HEK293 (cell line): ENCODE measurements around the gene ZNF22.

Experiments
- CTCF ChIA-PET: fragments of 350-600 bp; formaldehyde crosslinking; extraction: SDS; loops from one replicate; lab custom pipeline; 2021; ENCODE audit warnings: antibody characterized with exemption; lab: Yijun Ruan, JAX
- POLR2A ChIA-PET: fragments of 300-600 bp; formaldehyde crosslinking; extraction: SDS; loops from one replicate; lab custom pipeline; 2020; ENCODE audit warnings: antibody characterized with exemption, inconsistent platforms; lab: Yijun Ruan, JAX
- H3K27ac ChIP-seq: fragments of 200-500 bp; sonication (Bioruptor generic); 2 replicates; pipeline ENCODE4 v1.5.1; 2014; ENCODE audit warnings: low read depth, low read length, control low read depth, inconsistent platforms; ENCODE audit errors: extremely low read depth
- H3K36me3 ChIP-seq, 2 experiments: fragments of 200-500 bp in 1 of 2; sonication (Bioruptor generic) in 1 of 2; 1 replicate in 1 of 2; 2 replicates in 1 of 2; pipeline ENCODE4 v1.5.1; 2014 to 2017; ENCODE audit warnings: inconsistent platforms in 2 of 2, low read length in 2 of 2; ENCODE audit not compliant: control insufficient read depth in 2 of 2, insufficient read depth in 1 of 2
- H3K4me1 ChIP-seq: fragments of 200-500 bp; sonication (Bioruptor generic); 2 replicates; pipeline ENCODE4 v1.5.1; 2014; ENCODE audit warnings: mild to moderate bottlenecking, low read length, inconsistent platforms; ENCODE audit not compliant: control insufficient read depth, insufficient read depth
- H3K4me3 ChIP-seq: 2 replicates; pipeline ENCODE4 v1.5.1; 2011; ENCODE audit warnings: low read depth, mild to moderate bottlenecking, control low read depth, low read length, moderate library complexity
- H3K9me3 ChIP-seq: fragments of 200-500 bp; sonication (Bioruptor generic); 2 replicates; pipeline ENCODE4 v1.5.1; 2014; ENCODE audit warnings: low read depth, low read length, inconsistent platforms; ENCODE audit not compliant: control insufficient read depth, insufficient read depth
- GLI2 ChIP-seq: fragments of 450-650 bp; formaldehyde crosslinking; IDR thresholded peaks from 2 replicates; pipeline ENCODE4; 2017; ENCODE audit warnings: missing biosample characterization, missing genetic modification characterization, low read depth, borderline replicate concordance
- MZF1 ChIP-seq: fragments of 450-650 bp; formaldehyde crosslinking; IDR thresholded peaks from 2 replicates; pipeline ENCODE4 v1.5.1; 2017; ENCODE audit warnings: missing biosample characterization, missing genetic modification characterization, borderline replicate concordance
- ZBTB17 ChIP-seq: fragments of 450-650 bp; formaldehyde crosslinking; IDR thresholded peaks from 2 replicates; pipeline ENCODE4 v1.5.1; 2016; ENCODE audit warnings: missing biosample characterization, missing genetic modification characterization
- ZBTB7A ChIP-seq: fragments of 450-650 bp; formaldehyde crosslinking; IDR thresholded peaks from 2 replicates; pipeline ENCODE4 v1.5.1; 2016; ENCODE audit warnings: low read depth, missing biosample characterization, missing genetic modification characterization
- ZNF16 ChIP-seq: fragments of 450-650 bp; formaldehyde crosslinking; IDR thresholded peaks from 2 replicates; pipeline ENCODE4 v1.5.1; 2016; ENCODE audit warnings: low read depth, missing biosample characterization, missing genetic modification characterization
- ZNF202 ChIP-seq: fragments of 450-650 bp; formaldehyde crosslinking; IDR thresholded peaks from 2 replicates; pipeline ENCODE4 v1.5.1; 2016; ENCODE audit warnings: missing biosample characterization, missing genetic modification characterization, borderline replicate concordance
- ZNF23 ChIP-seq: fragments of 450-650 bp; formaldehyde crosslinking; IDR thresholded peaks from 2 replicates; pipeline ENCODE4 v1.5.1; 2016; ENCODE audit warnings: missing biosample characterization, missing genetic modification characterization, borderline replicate concordance
- ZNF529 ChIP-seq: fragments of 450-650 bp; formaldehyde crosslinking; IDR thresholded peaks from 2 replicates; pipeline ENCODE4 v1.5.1; 2017; ENCODE audit warnings: missing genetic modification characterization, missing biosample characterization; ENCODE audit not compliant: insufficient replicate concordance
- ZNF560 ChIP-seq: fragments of 450-650 bp; formaldehyde crosslinking; IDR thresholded peaks from 2 replicates; pipeline ENCODE4 v1.5.1; 2017; ENCODE audit warnings: missing biosample characterization, missing genetic modification characterization, borderline replicate concordance
- ZNF561 ChIP-seq: fragments of 450-650 bp; IDR thresholded peaks from 2 replicates; pipeline ENCODE4 v1.5.1; 2018; ENCODE audit warnings: missing biosample characterization, missing genetic modification characterization, borderline replicate concordance
- ZNF623 ChIP-seq: fragments of 450-650 bp; formaldehyde crosslinking; IDR thresholded peaks from 2 replicates; pipeline ENCODE4 v1.5.1; 2016; ENCODE audit warnings: missing biosample characterization, missing genetic modification characterization
- ZNF629 ChIP-seq: fragments of 450-650 bp; formaldehyde crosslinking; IDR thresholded peaks from 2 replicates; pipeline ENCODE4 v1.5.1; 2017; ENCODE audit warnings: missing biosample characterization, missing genetic modification characterization
- ZNF670 ChIP-seq: fragments of 450-650 bp; formaldehyde crosslinking; IDR thresholded peaks from 2 replicates; pipeline ENCODE4 v1.5.1; 2016; ENCODE audit warnings: missing biosample characterization, missing genetic modification characterization, low read depth
- ZNF768 ChIP-seq: fragments of 450-650 bp; formaldehyde crosslinking; IDR thresholded peaks from 2 replicates; pipeline ENCODE4 v1.5.1; 2018; ENCODE audit warnings: missing biosample characterization, mild to moderate bottlenecking, missing genetic modification characterization
- ZXDB ChIP-seq: fragments of 450-650 bp; formaldehyde crosslinking; IDR thresholded peaks from 2 replicates; pipeline ENCODE4 v1.5.1; 2016; ENCODE audit warnings: missing biosample characterization, missing genetic modification characterization
- TF ChIP-seq, protein P1 (sequence below): fragments of 450-650 bp; IDR thresholded peaks from 2 replicates; pipeline ENCODE4 v1.5.1; 2018; ENCODE audit warnings: missing biosample characterization, mild to moderate bottlenecking, missing genetic modification characterization
- TF ChIP-seq, protein P2 (sequence below): fragments of 450-650 bp; formaldehyde crosslinking; IDR thresholded peaks from 2 replicates; pipeline ENCODE4 v1.5.1; 2016; ENCODE audit warnings: missing biosample characterization, missing genetic modification characterization
- TF ChIP-seq, protein P3 (sequence below): fragments of 450-650 bp; formaldehyde crosslinking; IDR thresholded peaks from 2 replicates; pipeline ENCODE4 v1.5.1; 2017; ENCODE audit warnings: missing biosample characterization, missing genetic modification characterization
- TF ChIP-seq, protein P4 (sequence below): fragments of 450-650 bp; formaldehyde crosslinking; IDR thresholded peaks from 2 replicates; pipeline ENCODE4 v1.5.1; 2016; ENCODE audit warnings: missing biosample characterization, missing genetic modification characterization
- TF ChIP-seq, protein P5 (sequence below): fragments of 450-650 bp; formaldehyde crosslinking; IDR thresholded peaks from 2 replicates; pipeline ENCODE4 v1.5.1; 2016; ENCODE audit warnings: missing biosample characterization, missing genetic modification characterization, borderline replicate concordance

The ZNF22 gene

DNA sequence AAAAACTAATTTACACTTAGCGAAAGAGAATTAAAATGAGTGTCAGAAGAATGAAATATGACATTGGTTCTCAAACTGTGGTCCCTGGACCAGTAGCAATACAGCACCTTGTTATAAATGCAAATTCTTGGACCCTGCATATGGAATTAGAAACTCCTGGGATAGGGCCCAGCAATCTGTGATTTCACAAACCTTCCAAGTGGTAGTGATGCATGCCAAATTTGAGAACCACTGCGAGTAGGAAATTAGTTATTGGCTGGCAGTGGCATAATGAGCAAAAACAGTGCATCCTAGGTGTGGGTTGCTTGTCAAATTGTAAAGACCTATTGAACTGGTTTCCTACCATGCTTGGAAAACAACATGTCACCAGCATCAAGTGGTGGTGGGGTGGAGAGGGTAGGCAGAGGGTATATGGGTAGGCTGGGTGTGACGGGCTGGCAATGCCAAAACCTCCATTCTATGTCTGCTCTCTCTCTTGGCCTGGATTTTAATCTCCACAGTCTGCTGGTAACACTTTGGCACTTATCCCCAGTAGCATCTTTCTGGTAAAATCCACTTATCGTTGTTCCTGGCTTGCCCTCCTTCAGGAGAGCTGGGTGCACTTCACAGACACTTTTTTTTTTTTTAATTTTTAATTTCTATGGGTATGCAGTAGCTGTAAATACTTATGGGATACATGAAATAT lies 50.0 kb downstream of the ZNF22 start (continued):
- TF ChIP-seq, protein P1, sequence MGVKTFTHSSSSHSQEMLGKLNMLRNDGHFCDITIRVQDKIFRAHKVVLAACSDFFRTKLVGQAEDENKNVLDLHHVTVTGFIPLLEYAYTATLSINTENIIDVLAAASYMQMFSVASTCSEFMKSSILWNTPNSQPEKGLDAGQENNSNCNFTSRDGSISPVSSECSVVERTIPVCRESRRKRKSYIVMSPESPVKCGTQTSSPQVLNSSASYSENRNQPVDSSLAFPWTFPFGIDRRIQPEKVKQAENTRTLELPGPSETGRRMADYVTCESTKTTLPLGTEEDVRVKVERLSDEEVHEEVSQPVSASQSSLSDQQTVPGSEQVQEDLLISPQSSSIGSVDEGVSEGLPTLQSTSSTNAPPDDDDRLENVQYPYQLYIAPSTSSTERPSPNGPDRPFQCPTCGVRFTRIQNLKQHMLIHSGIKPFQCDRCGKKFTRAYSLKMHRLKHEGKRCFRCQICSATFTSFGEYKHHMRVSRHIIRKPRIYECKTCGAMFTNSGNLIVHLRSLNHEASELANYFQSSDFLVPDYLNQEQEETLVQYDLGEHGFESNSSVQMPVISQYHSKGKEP (tag by site-specific recombination) = no peak
- TF ChIP-seq GLI2 (tag by site-specific recombination) (no peak), ZBTB7A (tag by site-specific recombination) (no peak)

DNA sequence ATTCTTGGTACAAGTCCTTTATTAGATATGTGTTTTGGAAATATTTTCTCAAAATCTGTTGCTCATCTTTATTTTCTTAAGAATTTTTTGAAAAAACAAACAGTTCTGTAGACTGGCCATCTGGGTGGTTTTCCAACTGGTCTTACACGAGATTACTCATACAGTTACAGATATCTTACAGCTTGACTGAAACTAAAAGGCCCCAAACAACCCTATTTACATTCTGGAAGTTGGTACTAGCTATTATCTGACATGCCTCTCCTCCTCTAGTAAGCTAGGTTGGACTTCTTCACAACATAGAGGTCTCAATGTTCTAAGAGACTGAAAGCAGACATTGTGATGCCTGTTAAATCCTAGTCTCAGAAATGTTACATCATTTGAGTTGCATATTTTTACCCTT lies 52.0 kb downstream of the ZNF22 start:
- TF ChIP-seq, protein P1 (tag by site-specific recombination) = no peak
- TF ChIP-seq ZNF560 (tag by site-specific recombination) (no peak), ZNF670 (tag by site-specific recombination) (no peak), ZBTB7A (tag by site-specific recombination) (no peak), ZNF623 (tag by site-specific recombination) (no peak), ZNF202 (tag by site-specific recombination) (no peak), ZBTB17 (tag by site-specific recombination) (no peak), ZNF16 (tag by site-specific recombination) (no peak), MZF1 (tag by site-specific recombination) (no peak), ZXDB (tag by site-specific recombination) (no peak), ZNF561 (tag by site-specific recombination) (no peak), ZNF23 (tag by site-specific recombination) (no peak), ZNF768 (tag by site-specific recombination) (no peak), ZNF529 (tag by site-specific recombination) (no peak), ZNF629 (no peak)
- TF ChIP-seq, protein P2, sequence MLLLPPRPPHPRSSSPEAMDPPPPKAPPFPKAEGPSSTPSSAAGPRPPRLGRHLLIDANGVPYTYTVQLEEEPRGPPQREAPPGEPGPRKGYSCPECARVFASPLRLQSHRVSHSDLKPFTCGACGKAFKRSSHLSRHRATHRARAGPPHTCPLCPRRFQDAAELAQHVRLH = no peak
- TF ChIP-seq, protein P3, sequence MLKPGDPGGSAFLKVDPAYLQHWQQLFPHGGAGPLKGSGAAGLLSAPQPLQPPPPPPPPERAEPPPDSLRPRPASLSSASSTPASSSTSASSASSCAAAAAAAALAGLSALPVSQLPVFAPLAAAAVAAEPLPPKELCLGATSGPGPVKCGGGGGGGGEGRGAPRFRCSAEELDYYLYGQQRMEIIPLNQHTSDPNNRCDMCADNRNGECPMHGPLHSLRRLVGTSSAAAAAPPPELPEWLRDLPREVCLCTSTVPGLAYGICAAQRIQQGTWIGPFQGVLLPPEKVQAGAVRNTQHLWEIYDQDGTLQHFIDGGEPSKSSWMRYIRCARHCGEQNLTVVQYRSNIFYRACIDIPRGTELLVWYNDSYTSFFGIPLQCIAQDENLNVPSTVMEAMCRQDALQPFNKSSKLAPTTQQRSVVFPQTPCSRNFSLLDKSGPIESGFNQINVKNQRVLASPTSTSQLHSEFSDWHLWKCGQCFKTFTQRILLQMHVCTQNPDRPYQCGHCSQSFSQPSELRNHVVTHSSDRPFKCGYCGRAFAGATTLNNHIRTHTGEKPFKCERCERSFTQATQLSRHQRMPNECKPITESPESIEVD = no peak
- TF ChIP-seq, protein P4, sequence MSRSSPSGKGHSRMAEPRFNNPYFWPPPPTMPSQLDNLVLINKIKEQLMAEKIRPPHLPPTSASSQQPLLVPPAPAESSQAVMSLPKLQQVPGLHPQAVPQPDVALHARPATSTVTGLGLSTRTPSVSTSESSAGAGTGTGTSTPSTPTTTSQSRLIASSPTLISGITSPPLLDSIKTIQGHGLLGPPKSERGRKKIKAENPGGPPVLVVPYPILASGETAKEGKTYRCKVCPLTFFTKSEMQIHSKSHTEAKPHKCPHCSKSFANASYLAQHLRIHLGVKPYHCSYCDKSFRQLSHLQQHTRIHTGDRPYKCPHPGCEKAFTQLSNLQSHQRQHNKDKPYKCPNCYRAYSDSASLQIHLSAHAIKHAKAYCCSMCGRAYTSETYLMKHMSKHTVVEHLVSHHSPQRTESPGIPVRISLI (tag by site-specific recombination) = no peak
- TF ChIP-seq, protein P5, sequence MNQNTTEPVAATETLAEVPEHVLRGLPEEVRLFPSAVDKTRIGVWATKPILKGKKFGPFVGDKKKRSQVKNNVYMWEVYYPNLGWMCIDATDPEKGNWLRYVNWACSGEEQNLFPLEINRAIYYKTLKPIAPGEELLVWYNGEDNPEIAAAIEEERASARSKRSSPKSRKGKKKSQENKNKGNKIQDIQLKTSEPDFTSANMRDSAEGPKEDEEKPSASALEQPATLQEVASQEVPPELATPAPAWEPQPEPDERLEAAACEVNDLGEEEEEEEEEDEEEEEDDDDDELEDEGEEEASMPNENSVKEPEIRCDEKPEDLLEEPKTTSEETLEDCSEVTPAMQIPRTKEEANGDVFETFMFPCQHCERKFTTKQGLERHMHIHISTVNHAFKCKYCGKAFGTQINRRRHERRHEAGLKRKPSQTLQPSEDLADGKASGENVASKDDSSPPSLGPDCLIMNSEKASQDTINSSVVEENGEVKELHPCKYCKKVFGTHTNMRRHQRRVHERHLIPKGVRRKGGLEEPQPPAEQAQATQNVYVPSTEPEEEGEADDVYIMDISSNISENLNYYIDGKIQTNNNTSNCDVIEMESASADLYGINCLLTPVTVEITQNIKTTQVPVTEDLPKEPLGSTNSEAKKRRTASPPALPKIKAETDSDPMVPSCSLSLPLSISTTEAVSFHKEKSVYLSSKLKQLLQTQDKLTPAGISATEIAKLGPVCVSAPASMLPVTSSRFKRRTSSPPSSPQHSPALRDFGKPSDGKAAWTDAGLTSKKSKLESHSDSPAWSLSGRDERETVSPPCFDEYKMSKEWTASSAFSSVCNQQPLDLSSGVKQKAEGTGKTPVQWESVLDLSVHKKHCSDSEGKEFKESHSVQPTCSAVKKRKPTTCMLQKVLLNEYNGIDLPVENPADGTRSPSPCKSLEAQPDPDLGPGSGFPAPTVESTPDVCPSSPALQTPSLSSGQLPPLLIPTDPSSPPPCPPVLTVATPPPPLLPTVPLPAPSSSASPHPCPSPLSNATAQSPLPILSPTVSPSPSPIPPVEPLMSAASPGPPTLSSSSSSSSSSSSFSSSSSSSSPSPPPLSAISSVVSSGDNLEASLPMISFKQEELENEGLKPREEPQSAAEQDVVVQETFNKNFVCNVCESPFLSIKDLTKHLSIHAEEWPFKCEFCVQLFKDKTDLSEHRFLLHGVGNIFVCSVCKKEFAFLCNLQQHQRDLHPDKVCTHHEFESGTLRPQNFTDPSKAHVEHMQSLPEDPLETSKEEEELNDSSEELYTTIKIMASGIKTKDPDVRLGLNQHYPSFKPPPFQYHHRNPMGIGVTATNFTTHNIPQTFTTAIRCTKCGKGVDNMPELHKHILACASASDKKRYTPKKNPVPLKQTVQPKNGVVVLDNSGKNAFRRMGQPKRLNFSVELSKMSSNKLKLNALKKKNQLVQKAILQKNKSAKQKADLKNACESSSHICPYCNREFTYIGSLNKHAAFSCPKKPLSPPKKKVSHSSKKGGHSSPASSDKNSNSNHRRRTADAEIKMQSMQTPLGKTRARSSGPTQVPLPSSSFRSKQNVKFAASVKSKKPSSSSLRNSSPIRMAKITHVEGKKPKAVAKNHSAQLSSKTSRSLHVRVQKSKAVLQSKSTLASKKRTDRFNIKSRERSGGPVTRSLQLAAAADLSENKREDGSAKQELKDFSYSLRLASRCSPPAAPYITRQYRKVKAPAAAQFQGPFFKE (tag by site-specific recombination) = no peak
- Histone ChIP-seq H3K4me1 (no peaks in the 10 kb centered on the region), H3K36me3 (no peaks in the 10 kb centered on the region), H3K9me3 (no peaks in the 10 kb centered on the region), H3K27ac (no peak overlapping the region), H3K4me3 (no peak overlapping the region)
- ChIA-PET CTCF (no interaction called here), POLR2A (no interaction called here)
